LNCaP clone FGC (cell line): ENCODE data around the gene SOX6.

Experiments used
- DNase-seq: peaks from one replicate; pipeline ENCODE4 v3.0.0-alpha.2; 2011; ENCODE audit warnings: low read depth
- H3K4me3 ChIP-seq: 2 replicates; pipeline ENCODE4 v1.5.1; 2011; ENCODE audit warnings: mild to moderate bottlenecking, low read depth, low read length, control low read depth
- TF ChIP-seq, protein P1 (sequence below): IDR thresholded peaks from 2 replicates; pipeline ENCODE4 v1.5.1; 2012; ENCODE audit warnings: mild to moderate bottlenecking; ENCODE audit not compliant: control insufficient read depth, insufficient read depth; ENCODE audit errors: extremely low read depth

The SOX6 gene

DNA sequence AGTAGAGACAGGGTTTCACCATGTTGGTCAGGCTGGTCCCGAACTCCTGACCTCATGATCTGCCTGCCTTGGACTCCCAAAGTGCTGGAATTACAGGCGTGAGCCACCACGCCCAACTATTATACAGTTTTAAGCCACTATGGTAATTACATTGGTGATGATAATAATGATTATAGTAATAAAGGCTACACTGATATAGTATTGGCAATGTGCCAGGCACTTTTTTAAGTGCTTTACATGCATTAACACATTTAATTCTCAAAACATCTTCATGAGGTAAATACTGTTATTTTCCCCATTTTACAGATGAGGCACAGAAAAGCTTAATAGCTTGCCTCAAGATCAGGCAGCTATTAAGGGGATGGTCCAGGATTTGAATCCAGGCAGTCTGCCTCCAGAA, 222.5 kb downstream of the SOX6 start:
- no peak for DNase-seq

DNA sequence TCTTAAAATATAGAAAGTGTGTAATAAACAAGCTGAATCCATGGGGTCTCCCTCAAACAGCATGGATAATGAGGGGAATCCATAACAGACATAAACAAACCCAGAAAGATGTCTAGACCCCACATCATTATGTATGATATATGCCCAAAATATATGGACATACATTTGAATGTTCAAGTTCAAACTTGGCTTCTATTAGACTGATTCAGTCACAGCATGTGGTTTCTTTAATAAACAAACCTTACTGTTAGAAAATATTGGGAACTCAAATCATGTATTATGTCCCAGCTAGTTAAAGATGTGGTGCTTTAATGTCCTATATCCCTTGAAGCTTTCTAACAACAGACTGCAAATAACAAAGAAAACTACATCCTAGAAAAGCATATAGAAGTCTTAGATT, 228.6 kb downstream of the SOX6 start:
- TF ChIP-seq, protein P1, sequence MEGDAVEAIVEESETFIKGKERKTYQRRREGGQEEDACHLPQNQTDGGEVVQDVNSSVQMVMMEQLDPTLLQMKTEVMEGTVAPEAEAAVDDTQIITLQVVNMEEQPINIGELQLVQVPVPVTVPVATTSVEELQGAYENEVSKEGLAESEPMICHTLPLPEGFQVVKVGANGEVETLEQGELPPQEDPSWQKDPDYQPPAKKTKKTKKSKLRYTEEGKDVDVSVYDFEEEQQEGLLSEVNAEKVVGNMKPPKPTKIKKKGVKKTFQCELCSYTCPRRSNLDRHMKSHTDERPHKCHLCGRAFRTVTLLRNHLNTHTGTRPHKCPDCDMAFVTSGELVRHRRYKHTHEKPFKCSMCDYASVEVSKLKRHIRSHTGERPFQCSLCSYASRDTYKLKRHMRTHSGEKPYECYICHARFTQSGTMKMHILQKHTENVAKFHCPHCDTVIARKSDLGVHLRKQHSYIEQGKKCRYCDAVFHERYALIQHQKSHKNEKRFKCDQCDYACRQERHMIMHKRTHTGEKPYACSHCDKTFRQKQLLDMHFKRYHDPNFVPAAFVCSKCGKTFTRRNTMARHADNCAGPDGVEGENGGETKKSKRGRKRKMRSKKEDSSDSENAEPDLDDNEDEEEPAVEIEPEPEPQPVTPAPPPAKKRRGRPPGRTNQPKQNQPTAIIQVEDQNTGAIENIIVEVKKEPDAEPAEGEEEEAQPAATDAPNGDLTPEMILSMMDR = no peak
- H3K4me3 ChIP-seq = no peak overlapping the region
- no peak for DNase-seq

More for the DNA sequence above, 222.5 kb downstream of the SOX6 start:
- TF ChIP-seq, protein P1 = no peak
- no peak overlapping the region for H3K4me3 ChIP-seq

DNA sequence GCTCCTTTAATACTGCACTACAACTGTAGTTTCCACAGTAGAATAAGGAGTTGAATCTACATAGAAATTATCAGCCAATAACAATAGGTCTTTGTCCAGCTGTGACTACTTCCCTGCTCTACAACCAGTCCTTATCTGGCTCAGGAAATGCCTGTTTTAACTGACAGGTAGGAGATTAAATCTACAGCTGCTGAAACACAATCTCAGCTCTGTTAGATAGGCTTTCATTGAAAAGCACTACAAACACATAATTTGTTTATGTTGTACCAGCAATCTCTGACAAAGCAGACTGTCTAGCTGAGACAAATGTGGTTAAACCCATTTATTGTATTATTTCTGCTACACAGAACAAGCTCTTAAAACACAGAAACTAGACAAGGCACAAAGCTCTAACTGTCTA, 230.0 kb downstream of the SOX6 start:
- TF ChIP-seq, protein P1 = no peak
- no peak overlapping the region for H3K4me3 ChIP-seq
- no peak for DNase-seq

DNA sequence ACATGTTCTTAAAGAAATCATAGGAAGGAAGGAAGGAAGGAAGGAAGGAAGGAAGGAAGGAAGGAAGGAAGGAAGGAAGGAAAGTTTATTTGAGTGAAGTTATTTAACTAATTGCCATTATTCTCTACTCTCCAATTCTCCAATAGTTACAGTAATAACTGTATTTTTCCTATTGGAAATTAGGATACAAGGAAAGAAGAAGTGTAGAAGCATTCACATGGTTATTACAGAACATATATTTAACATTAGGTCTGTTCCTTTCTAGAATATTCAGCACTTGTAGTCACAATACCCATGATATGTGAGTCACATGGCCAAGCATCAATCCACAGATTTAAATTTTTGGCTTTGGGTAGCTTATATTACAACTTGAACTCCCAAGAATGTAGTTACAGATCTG, 230.6 kb downstream of the SOX6 start:
- H3K4me3 ChIP-seq = no peak overlapping the region
- TF ChIP-seq, protein P1 = no peak
- no peak for DNase-seq

DNA sequence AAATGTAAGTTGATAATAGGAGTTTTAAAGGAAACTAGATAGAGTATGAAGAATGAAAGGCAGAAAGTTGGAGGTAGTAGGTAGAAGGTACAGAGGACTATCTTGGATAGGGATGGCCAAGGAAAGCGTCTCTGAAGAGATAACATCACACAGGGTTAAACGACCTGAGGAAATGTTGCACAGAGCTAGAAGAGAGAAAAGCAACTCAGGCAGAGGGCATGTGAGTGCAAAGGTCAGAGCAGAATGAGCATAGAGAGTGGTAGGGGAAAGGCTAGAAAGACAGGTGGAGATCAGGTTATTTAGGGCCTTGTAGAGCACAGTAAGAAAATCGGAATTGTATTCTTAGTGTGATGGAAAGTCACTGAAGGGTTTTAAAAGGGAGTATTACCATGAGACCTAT, 232.0 kb downstream of the SOX6 start:
- H3K4me3 ChIP-seq = no peak overlapping the region
- no peak for DNase-seq
- TF ChIP-seq, protein P1 = no peak

DNA sequence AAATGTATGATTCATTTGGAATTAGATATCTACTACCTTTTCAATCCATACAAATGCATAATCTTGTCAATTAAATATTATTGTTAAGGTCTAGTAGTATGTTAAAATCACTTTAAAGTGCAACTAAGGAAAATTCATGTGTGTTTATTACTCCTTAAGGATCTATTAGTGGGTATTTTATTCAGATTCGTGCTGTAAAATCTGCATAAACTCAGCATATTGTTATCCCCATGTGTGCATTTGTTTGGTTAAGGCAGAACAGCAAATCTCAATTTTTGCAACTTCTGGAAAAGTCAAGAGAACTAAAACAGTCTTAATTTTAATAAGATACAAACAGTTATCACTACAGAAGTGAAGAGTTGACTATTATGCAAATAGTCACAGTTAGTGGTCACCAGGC, 234.5 kb downstream of the SOX6 start:
- no peak overlapping the region for H3K4me3 ChIP-seq
- DNase-seq = no peak
- TF ChIP-seq, protein P1 = no peak

DNA sequence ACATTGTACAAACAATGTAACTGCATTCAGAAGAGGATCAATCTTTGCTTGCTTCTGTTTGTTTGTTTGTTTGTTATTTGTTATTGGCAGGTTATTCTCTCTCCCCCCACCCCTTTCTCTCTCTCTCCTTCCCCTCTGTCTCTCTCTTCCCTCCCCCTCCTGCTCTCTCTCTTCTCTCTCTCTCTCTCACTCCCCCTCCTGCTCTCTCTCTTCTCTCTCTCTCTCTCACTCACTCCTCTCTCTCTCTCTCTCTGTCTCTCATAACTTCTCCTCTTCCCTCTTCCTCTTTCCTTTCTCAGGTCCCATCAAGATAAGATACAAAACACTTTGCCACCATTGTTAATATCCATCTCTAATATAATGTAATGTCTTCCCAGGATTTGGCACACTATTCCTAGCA, 236.3 kb downstream of the SOX6 start:
- TF ChIP-seq, protein P1 = no peak
- no peak for DNase-seq
- H3K4me3 ChIP-seq = no peak overlapping the region
